ENCODE measurements around the gene LKAAEAR1.

GRCh38 chr20:64067733-64068307 lies 16.4 kb downstream of the LKAAEAR1 start:
- TF ChIP-seq CTCF (IDR thresholded peaks at IDR 0.05): no peak
- no peak for TF ChIP-seq ZFX (IDR thresholded peaks at IDR 0.05; ENCODE audit: borderline replicate concordance)
